HTERT RPE-1 (cell line): ENCODE results near the gene CHST14.

Experiments used
- in situ Hi-C: fragments of 300-500 bp; cut with MboI; formaldehyde crosslinking; loops from 4 replicates; pipeline ENCODE4 v1.14.3; 2020; ENCODE audit warnings: low sequenced_read_pairs

Gene CHST14

DNA sequence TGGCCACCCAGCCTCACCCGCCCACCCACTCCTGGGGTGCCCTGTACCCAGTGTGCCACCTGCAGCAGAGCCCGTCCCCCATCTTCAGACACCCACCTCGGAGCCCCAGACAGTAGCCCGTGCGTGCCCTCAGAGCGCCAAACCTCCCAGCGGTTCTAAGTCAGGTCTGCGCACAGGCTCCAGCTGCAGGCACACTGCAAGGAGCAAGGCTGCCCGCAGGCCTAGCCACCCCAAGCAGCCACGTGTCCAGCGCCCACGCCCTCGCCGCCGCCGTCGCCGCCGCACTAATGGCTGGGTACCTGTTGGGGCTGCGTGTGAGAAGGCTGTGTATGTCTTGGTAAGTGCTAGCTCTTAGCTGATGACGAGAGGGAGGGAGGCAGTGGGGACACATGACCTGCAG, 8.8 kb upstream of the CHST14 start:
- in situ Hi-C loops, result no loop called here

DNA sequence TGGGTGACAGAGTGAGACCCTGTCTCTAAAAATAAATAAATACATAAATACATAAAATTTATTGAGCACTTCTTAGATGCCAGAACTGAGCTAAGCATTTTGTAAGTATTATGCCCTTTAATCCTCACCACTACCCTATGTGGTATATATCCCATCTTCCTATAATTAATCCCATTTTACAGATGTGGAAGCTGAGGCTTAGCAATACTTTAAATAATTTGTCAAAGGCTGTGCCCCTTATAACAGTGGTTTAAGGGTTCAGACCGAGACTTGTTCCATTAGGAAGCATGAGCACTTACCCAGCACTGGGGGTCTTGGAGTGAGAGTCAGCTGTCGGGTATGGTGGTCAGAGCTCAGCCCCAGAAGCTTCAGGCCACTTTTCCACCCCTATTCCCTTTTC, 7.5 kb upstream of the CHST14 start:
- in situ Hi-C loops, result no loop called here

DNA sequence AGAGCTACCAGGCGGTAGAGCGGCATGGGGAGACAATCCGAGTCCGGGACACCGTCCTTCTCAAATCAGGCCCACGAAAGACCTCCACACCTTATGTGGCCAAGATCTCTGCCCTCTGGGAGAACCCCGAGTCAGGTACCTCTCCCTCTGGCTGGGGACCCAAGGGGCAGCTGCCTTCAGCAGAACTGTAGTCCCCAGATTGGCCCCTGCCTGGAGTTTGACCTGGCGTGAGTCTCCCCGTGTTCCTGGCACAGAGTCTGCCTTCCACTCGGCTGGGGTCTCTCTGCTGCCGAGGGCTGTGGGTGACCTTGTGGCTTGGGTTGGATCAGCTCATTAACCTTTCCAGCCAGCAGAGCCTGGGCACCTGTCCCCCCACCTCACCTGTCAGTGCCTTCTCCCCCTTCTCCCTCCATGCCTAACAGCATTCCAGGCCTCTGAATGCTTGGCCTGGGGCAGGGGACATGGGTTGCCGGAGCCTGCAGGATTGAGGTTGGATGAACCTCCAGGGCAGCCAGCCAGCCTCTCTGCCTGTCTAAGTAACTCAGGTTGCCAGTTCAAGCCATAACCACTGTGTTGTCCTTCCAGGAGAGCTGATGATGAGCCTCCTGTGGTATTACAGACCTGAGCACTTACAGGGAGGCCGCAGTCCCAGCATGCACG, 6.8 kb upstream of the CHST14 start:
- in situ Hi-C loops, result no loop called here

DNA sequence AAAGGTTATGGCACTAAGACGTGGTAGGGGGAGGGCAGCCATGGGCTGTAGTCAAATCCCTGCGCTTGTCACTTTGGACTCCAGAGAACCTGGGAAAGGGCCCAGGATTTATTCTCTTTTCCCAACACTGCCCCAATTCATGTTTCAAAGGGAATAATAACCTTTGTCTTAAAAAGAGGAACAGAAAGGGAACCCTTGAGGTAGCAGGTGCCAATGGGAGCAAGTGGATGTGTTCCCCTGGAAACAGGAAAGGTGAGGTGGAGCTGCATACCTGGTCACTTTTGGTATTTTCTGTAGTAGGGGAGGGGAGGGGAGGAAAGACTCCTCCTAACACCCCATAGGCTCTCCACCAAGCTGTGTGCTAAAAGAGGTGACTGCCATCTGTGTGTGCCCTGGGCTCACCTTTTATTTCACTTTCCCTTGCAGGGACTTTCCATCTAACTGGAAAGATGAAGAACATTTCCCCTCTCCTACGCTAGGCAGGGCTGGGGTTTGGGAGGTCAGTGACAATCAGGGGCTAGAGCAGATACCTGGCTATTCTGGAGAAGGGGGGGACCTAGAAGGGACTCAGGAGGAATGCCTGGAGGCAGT, 6.1 kb upstream of the CHST14 start:
- in situ Hi-C loops, result no loop called here

DNA sequence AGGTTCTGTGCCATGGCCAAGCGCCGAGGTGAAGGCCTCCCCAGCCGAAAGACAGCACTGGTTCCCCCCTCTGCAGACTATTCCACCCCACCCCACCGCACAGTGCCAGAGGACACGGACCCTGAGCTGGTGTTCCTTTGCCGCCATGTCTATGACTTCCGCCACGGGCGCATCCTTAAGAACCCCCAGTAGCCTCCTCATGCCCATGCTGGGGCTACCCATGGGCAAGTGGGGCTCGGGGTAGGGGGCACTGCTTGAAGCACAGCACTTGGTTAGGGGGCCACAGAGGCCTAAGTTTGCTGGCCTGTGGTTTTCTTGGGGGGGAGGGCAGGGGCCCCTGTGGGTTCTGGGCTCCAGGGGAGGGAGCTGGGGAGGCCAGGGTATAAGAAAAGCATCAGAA, 4.8 kb upstream of the CHST14 start:
- in situ Hi-C loops, result no loop called here

DNA sequence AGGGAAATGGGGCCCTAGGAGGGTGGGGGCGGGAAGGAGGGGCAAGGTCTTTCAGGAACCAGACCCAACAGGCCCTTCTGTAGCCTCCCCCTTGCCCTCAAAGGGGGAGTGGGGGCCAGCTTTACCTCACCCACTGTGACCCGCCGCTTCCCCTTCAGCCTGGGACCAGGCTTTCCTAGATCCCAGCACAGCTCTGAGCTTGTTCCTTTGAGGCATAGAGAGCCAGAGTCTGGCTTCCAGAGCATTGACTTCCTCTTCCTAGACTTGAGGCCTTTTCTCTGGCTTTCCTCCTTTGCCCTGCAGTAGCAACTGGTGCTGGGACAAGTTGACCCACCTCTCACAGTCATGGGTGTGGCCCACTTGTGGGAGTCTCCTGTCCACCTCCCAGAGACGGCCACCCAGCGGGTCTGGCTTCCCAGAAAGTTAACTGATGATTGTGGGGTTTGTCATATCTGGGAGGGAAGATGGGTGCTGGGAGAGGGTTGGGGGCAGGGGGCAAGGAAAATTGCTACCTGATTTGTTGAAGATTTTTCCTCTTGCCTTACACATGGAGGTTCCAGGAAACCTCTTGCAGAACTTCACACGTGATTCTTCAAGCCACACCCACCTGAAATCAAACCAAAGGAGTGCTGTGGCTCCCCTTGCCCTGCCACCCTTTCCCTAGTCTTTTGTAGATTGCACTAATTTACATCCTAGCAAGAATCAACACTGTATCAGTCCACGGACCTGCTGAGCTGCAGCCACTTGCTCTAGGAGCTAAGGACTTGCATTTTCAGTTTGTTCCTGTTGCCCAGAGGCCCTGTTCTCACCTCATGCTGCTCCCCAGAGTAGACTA, 4.1 kb upstream of the CHST14 start:
- in situ Hi-C loops, result no loop called here

GRCh38 chr15:40467261-40467615, 3.5 kb upstream of the CHST14 start:
- in situ Hi-C loops, result no loop called here

DNA sequence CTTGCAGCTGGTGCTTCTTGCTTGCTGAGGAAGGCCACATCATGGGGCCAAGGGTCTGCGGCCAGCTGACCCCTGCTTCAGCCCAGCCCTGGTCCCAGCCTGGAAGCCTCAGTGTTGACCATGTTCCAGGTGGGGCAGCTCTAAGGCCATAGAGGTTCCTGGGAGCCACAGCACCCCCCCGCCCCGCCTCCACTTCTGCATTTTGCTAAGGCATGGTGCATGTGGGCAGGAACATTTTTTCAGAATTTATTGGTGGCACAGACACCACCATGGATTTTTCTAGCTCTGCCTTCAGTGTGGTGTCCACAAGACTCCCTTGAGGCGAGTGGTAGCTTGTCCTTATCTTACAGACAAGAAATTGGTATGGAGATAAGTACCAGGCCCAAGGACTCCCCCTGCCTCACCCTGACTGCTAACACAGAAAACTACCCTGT, 1.9 kb upstream of the CHST14 start:
- in situ Hi-C loops, result no loop called here

DNA sequence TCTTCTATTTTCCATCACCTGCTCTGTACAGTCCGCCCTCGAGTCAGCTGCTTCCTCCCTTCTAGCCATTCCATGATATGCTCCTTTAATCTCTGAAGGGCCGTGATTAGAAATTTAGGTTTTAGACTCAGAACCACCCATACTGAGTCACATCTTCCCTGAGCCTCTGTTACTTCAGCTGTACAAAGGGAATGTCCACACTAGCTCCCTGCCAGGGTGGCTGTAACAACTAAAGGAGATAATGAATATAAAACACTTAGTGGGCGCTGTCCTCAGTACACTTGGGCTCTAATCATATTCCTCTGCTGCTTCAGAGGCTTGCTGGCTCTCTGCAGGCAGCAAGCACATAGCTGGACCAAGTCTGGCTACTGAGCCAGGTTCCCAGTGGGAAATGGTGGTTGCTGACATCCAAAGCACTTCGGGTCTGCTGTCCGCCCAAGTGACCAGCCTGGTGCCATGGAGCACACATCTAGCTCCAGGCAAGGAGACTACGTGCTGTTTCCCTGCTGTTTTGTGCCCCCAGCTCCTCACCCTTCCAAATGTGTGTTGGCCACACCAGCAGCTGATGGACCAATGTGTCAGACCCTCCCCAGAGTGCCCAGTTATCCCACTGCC, 901 bp upstream of the CHST14 start:
- in situ Hi-C loops, result no loop called here

DNA sequence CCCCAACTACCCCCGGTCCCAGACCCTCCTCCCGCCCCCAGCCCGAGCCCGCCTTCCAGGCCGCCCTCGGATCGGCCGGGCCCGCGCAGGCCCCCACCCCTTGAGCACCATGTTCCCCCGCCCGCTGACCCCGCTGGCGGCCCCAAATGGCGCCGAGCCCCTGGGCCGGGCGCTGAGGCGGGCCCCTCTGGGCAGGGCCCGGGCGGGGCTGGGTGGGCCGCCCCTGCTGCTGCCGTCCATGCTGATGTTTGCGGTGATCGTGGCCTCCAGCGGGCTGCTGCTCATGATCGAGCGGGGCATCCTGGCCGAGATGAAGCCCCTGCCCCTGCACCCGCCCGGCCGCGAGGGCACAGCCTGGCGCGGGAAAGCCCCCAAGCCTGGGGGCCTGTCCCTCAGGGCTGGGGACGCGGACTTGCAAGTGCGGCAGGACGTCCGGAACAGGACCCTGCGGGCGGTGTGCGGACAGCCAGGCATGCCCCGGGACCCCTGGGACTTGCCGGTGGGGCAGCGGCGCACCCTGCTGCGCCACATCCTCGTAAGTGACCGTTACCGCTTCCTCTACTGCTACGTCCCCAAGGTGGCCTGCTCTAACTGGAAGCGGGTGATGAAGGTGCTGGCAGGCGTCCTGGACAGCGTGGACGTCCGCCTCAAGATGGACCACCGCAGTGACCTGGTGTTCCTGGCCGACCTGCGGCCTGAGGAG, 472 bp downstream of the CHST14 start:
- in situ Hi-C loops, result no loop called here

DNA sequence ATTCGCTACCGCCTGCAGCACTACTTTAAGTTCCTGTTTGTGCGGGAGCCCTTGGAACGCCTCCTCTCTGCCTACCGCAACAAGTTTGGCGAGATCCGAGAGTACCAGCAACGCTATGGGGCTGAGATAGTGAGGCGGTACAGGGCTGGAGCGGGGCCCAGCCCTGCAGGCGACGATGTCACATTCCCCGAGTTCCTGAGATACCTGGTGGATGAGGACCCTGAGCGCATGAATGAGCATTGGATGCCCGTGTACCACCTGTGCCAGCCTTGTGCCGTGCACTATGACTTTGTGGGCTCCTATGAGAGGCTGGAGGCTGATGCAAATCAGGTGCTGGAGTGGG, 995 bp downstream of the CHST14 start:
- in situ Hi-C loops, result no loop called here

GRCh38 chr15:40472171-40472727, 1.5 kb downstream of the CHST14 start:
- in situ Hi-C loops, result no loop called here

GRCh38 chr15:40474581-40474980, 3.8 kb downstream of the CHST14 start:
- in situ Hi-C loops, result no loop called here

- in situ Hi-C loops, result no loop called here
Measured at GRCh38 chr15:40477642-40478327, 7.0 kb downstream of the CHST14 start.

DNA sequence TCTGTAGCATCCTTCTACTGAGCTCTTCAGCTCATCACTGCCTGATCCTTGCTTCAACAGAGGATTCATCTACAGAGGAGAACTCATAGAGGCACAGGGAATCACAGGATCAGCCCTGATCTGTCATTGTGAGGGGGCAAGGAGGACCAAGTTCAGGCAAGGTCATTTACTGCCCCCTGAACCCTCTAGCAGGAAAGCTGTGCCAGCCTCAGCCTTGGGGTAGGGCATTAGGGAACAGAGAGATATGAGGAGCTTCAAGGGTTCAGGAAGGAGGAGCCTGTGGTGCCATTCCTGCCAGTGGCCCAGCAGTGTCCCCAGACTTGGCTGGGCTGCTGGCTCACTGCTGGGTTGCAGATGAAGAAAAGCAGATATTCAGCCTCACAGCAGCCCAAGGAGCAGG, 8.2 kb downstream of the CHST14 start:
- in situ Hi-C loops, result no loop called here

- in situ Hi-C loops, result no loop called here
Measured at GRCh38 chr15:40481341-40482074, 10.7 kb downstream of the CHST14 start.

- in situ Hi-C loops, result no loop called here
Measured at GRCh38 chr15:40483919-40484318, 13.1 kb downstream of the CHST14 start.

- in situ Hi-C loops, result no loop called here
Measured at GRCh38 chr15:40486066-40486770, 15.4 kb downstream of the CHST14 start.
